ENCODE data around the gene C19orf38. TPM values are rescaled to one million over a fixed set of nuclear protein-coding genes. Genes with fewer than 3 reads are reported as not detected.
"Not testable (repeated sequence)": the region's sequence is repeated elsewhere in the genome, so short reads cannot be mapped to it uniquely, and the experiment has no call there.

C19orf38 gene
- total RNA-seq, 1 donor from 2014 or later = 4.2 TPM

DNA sequence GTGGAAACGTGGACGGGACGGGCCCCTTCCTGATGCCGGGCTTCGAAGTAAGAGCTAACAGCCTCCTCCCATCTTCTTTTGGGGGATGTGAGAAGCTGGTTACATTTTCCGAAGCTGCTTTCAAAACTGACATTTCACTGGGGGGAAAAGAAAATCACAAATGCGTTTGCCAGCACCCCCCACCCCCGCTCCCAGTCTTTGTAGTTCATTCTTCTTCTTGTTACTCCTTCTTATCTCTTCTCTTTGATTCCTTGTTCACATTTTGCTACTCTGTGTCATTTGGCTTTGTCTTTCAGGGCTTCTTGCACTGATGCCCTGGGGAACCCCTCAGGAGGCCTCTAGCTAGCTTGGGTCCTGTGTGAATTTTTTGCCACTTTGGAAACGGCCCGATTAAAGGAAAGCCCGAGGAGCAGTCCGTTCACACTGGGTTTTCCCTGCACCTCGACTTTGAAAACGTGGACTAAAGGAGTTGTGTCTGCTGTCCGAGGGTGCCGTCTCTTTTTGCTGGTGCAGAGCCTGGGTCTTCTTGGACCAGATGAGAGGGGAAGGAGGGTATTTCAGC, 24.4 kb downstream of the C19orf38 start:
- peaks cover 21 to 39% (median 36%) of the 10 kb centered on the region in 3 donors for H3K4me1 ChIP-seq (ENCODE audit: control insufficient read depth in 3 of 3, insufficient read depth in 3 of 3, low read length in 3 of 3)
- no peaks in the 10 kb centered on the region for H3K9me3 ChIP-seq (ENCODE audit: control insufficient read depth in 3 of 3, low read length in 3 of 3)
- peak overlapping the region; percentile 79 to 86 (median 85) for H3K4me3 ChIP-seq (ENCODE audit: low read length in 3 of 3)
- H3K9ac ChIP-seq (ENCODE audit: low read depth in 1 of 3, low read length in 3 of 3) = peak overlapping the region; percentile 82 to 92 (median 90)
- peak overlapping the region; percentile 90 for H3K27ac ChIP-seq (ENCODE audit: low read depth, low read length)
- no peaks in the 10 kb centered on the region for H3K27me3 ChIP-seq (ENCODE audit: control insufficient read depth in 3 of 3, insufficient read depth in 3 of 3, low read length in 3 of 3)
- H3K36me3 ChIP-seq (ENCODE audit: control insufficient read depth in 3 of 3, insufficient read depth in 3 of 3, low read length in 3 of 3) = no peaks in the 10 kb centered on the region

DNA sequence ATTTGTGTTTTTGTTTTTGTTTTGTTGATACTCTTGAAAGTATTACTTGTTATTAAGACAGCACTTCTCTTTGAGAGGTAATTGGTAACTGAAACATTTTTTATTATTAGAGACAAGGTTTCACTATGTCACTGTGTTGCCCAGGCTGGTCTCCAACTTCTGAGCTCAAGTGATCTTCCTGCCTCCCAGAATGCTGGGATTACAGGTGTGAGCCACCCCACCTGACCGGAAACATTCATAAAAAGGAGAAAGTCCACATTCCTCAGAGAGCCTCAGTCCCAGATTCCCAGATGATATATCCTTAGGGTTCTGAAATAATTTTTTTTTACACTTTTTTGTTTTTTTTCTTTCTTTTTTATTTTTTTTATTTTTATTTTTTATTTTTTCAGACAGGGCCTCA, 25.8 kb downstream of the C19orf38 start:
- H3K9ac ChIP-seq (ENCODE audit: low read depth in 1 of 3, low read length in 3 of 3) = no peak overlapping the region
- no peak overlapping the region for H3K4me3 ChIP-seq (ENCODE audit: low read length in 3 of 3)
- H3K27ac ChIP-seq (ENCODE audit: low read depth, low read length) = no peak overlapping the region
- no peaks in the 10 kb centered on the region for H3K36me3 ChIP-seq (ENCODE audit: control insufficient read depth in 3 of 3, insufficient read depth in 3 of 3, low read length in 3 of 3)
- H3K9me3 ChIP-seq (ENCODE audit: control insufficient read depth in 3 of 3, low read length in 3 of 3) = no peaks in the 10 kb centered on the region
- H3K4me1 ChIP-seq (ENCODE audit: control insufficient read depth in 3 of 3, insufficient read depth in 3 of 3, low read length in 3 of 3) = peaks cover 34 to 51% (median 50%) of the 10 kb centered on the region in 3 donors
- no peaks in the 10 kb centered on the region for H3K27me3 ChIP-seq (ENCODE audit: control insufficient read depth in 3 of 3, insufficient read depth in 3 of 3, low read length in 3 of 3)

DNA sequence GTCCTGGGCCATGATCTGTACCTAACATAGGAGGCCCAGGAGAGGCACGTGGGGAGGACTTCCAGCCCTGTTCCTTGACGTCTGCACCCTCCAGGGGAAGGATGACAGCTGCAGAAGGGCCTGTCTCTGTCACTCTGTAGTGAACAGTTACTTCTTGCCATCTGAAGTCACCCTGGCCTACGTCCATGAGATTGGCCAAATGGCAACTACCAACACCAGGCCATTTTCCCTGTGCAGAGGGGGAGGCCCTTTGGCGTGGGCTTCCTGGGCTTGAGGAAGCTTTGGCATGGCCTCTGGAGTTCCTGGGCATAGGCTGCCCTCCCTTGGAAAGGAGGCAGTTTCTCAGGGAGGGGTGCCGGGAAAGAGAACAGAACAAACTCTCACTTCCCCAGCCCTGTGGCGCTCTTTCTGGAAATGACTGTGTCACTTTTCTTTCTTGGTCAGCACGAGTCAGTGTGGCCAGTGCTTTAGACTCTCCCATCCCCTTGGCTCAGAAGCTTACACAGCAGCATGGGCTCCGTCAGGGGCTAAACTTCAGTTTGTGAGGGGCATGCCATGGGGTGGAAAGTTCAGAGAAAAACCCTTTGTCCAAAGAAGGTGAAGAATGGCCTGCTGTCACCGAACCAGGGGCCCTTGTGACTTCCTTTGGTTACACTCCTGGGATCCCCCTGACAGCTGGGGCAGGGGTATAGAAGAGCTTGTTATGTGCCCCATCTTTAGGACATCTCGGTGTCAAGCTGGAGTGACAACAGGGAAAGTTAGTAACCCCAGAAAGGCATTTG, 28.4 kb downstream of the C19orf38 start:
- H3K4me1 ChIP-seq (ENCODE audit: control insufficient read depth in 3 of 3, insufficient read depth in 3 of 3, low read length in 3 of 3) = peaks cover 56 to 73% (median 73%) of the 10 kb centered on the region in 3 donors
- no peaks in the 10 kb centered on the region for H3K27me3 ChIP-seq (ENCODE audit: control insufficient read depth in 3 of 3, insufficient read depth in 3 of 3, low read length in 3 of 3)
- H3K9me3 ChIP-seq (ENCODE audit: control insufficient read depth in 3 of 3, low read length in 3 of 3) = no peaks in the 10 kb centered on the region
- H3K9ac ChIP-seq (ENCODE audit: low read depth in 1 of 3, low read length in 3 of 3) = peak overlapping the region; percentile 47 to 73 (median 69)
- H3K36me3 ChIP-seq (ENCODE audit: control insufficient read depth in 3 of 3, insufficient read depth in 3 of 3, low read length in 3 of 3) = peaks cover 0 to 2% (median 0%) of the 10 kb centered on the region in 3 donors
- peak overlapping the region in 2 of 3 donors; percentile 15 to 29 for H3K4me3 ChIP-seq (ENCODE audit: low read length in 3 of 3)
- H3K27ac ChIP-seq (ENCODE audit: low read depth, low read length) = peak overlapping the region; percentile 90

DNA sequence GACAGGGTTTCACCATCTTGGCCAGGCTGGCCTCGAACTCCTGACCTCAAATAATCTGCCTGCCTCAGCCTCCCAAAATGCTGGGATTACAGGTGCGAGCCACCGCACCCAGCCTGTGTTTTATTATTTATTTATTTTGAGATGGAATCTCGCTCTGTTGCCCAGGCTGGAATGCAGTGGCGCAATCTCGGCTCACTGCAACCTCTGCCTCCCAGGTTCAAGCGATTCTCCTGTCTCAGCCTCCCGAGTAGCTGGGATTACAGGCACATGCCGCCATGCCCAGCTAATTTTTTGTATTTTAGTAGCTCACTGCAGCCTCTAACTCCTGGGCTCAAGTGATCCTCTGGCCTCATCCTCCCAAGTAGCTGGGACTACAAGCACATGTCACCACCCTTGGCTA, 29.4 kb downstream of the C19orf38 start:
- not testable (repeated sequence) for H3K36me3 ChIP-seq (ENCODE audit: control insufficient read depth in 3 of 3, insufficient read depth in 3 of 3, low read length in 3 of 3); H3K27me3 ChIP-seq (ENCODE audit: control insufficient read depth in 3 of 3, insufficient read depth in 3 of 3, low read length in 3 of 3); H3K4me3 ChIP-seq (ENCODE audit: low read length in 3 of 3); H3K9me3 ChIP-seq (ENCODE audit: control insufficient read depth in 3 of 3, low read length in 3 of 3)
- Histone ChIP-seq H3K9ac (ENCODE audit: low read depth in 1 of 3, low read length in 3 of 3) (peak overlapping the region in 1 of 3 donors; percentile 35), H3K27ac (ENCODE audit: low read depth, low read length) (peak overlapping the region; percentile 90), H3K4me1 (ENCODE audit: control insufficient read depth in 3 of 3, insufficient read depth in 3 of 3, low read length in 3 of 3) (peaks cover 65 to 80% (median 79%) of the 10 kb centered on the region in 3 donors)

DNA sequence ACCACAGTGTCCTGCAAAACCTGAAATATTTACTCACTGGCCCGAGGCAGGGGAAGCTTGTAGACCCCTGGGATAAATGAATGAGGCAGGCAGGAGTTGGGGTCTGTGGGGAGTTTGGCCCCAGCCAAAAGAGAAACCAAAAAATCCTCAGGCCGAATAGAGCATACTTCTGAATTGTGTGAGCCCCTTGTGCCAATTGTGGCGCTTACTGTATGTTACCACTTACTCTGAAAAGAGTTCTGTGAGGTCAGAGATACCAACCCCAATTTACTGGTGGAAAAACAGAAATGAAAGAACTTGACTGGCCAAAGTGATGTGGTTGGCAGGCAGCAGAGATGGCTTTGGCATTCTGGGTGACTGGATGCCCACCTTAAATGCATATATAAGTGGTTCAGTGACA, 30.0 kb downstream of the C19orf38 start:
- Histone ChIP-seq H3K4me1 (ENCODE audit: control insufficient read depth in 3 of 3, insufficient read depth in 3 of 3, low read length in 3 of 3) (peaks cover 72 to 80% (median 78%) of the 10 kb centered on the region in 3 donors), H3K27me3 (ENCODE audit: control insufficient read depth in 3 of 3, insufficient read depth in 3 of 3, low read length in 3 of 3) (no peaks in the 10 kb centered on the region), H3K9me3 (ENCODE audit: control insufficient read depth in 3 of 3, low read length in 3 of 3) (no peaks in the 10 kb centered on the region), H3K9ac (ENCODE audit: low read depth in 1 of 3, low read length in 3 of 3) (peak overlapping the region in 2 of 3 donors; percentile 35 to 57), H3K27ac (ENCODE audit: low read depth, low read length) (peak overlapping the region; percentile 90), H3K36me3 (ENCODE audit: control insufficient read depth in 3 of 3, insufficient read depth in 3 of 3, low read length in 3 of 3) (peaks cover 0 to 2% (median 0%) of the 10 kb centered on the region in 3 donors), H3K4me3 (ENCODE audit: low read length in 3 of 3) (no peak overlapping the region)

DNA sequence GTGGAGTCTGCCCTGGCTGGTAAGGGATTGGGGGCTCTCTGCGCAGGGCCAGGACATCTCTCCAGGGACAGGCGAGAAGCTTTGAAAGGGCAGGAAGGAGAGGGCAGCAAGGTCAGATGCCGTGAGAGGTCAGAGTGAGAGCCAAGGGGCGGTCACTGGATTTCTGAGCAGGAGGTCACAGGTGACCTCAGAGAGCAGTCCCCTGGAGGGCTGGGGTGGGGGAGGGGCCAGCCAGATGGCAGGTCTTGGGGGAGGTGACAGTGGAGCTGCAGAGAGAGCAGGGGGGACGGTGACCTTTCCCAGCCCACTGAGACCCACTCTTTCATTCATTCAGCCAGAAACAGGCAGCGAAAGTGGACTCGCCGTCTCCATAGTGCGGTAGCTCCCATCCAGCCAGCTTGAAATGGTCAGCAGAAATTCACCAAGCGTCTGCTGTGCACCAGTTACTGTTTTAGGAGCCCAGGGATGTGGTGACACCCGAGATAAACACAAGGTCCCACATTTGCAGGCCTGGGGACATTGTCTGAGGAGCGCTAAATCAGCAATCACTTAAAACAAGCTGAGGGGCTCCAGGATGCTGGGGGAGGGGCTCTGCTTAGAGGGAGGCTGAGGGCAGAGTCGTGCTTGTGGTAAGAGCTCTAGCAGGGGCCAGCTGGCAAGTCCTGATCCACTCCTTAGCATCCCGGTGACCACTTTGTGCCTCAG, 33.3 kb downstream of the C19orf38 start:
- Histone ChIP-seq H3K36me3 (ENCODE audit: control insufficient read depth in 3 of 3, insufficient read depth in 3 of 3, low read length in 3 of 3) (peaks cover 0 to 2% (median 0%) of the 10 kb centered on the region in 3 donors), H3K27ac (ENCODE audit: low read depth, low read length) (peak overlapping the region; percentile 87), H3K4me1 (ENCODE audit: control insufficient read depth in 3 of 3, insufficient read depth in 3 of 3, low read length in 3 of 3) (peaks cover 76 to 82% (median 77%) of the 10 kb centered on the region in 3 donors), H3K9me3 (ENCODE audit: control insufficient read depth in 3 of 3, low read length in 3 of 3) (no peaks in the 10 kb centered on the region), H3K27me3 (ENCODE audit: control insufficient read depth in 3 of 3, insufficient read depth in 3 of 3, low read length in 3 of 3) (no peaks in the 10 kb centered on the region), H3K4me3 (ENCODE audit: low read length in 3 of 3) (peak overlapping the region; percentile 10 to 52 (median 24)), H3K9ac (ENCODE audit: low read depth in 1 of 3, low read length in 3 of 3) (peak overlapping the region; percentile 65 to 79 (median 76))

DNA sequence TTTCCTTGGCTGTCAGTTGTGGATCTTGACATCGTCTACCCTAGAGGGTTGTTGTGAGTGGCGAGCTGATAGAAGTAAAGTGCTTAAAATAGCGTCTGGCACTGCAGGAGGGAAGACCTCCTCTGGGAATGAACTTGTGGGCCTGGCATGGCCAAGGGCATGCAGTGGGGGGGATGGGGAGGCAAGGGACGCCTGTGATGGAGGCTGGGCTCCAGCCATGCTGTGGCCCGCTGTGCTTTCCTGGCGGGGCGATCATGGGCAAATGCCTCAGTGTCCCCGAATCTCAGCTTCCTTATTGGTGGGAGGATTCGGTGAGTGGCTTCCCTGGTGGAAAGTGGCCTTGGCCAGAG, 33.9 kb downstream of the C19orf38 start:
- Histone ChIP-seq H3K36me3 (ENCODE audit: control insufficient read depth in 3 of 3, insufficient read depth in 3 of 3, low read length in 3 of 3) (peaks cover 0 to 2% (median 0%) of the 10 kb centered on the region in 3 donors), H3K4me3 (ENCODE audit: low read length in 3 of 3) (peak overlapping the region; percentile 10 to 52 (median 24)), H3K27ac (ENCODE audit: low read depth, low read length) (peak overlapping the region; percentile 87), H3K27me3 (ENCODE audit: control insufficient read depth in 3 of 3, insufficient read depth in 3 of 3, low read length in 3 of 3) (no peaks in the 10 kb centered on the region), H3K9ac (ENCODE audit: low read depth in 1 of 3, low read length in 3 of 3) (peak overlapping the region; percentile 65 to 79 (median 76)), H3K4me1 (ENCODE audit: control insufficient read depth in 3 of 3, insufficient read depth in 3 of 3, low read length in 3 of 3) (peaks cover 75 to 81% (median 77%) of the 10 kb centered on the region in 3 donors), H3K9me3 (ENCODE audit: control insufficient read depth in 3 of 3, low read length in 3 of 3) (no peaks in the 10 kb centered on the region)

DNA sequence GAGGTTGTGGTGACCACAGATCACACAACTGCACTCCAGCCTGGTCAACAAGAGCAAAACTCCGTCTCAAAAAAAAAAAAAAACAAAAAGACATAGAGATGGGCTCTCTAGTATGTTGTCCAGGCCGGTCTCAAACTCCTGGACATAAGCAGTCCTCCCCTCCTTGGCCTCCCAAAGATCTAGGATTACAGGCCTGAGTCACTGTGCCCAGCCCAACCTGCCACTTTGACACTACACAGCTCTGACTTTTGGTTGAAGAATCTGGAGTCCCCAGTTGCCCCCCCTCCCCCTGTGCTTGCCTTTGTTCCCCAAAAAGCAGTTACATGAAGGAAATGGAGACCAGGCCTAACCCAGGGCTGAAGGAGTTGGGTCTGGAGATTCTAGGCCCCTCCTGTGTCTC, 36.1 kb downstream of the C19orf38 start:
- H3K9me3 ChIP-seq (ENCODE audit: control insufficient read depth in 3 of 3, low read length in 3 of 3) = no peaks in the 10 kb centered on the region
- peak overlapping the region in 1 of 3 donors; percentile 20 for H3K9ac ChIP-seq (ENCODE audit: low read depth in 1 of 3, low read length in 3 of 3)
- H3K27ac ChIP-seq (ENCODE audit: low read depth, low read length) = peak overlapping the region; percentile 36
- H3K4me1 ChIP-seq (ENCODE audit: control insufficient read depth in 3 of 3, insufficient read depth in 3 of 3, low read length in 3 of 3) = peaks cover 74 to 83% (median 81%) of the 10 kb centered on the region in 3 donors
- H3K36me3 ChIP-seq (ENCODE audit: control insufficient read depth in 3 of 3, insufficient read depth in 3 of 3, low read length in 3 of 3) = peaks cover 0 to 2% (median 0%) of the 10 kb centered on the region in 3 donors
- H3K27me3 ChIP-seq (ENCODE audit: control insufficient read depth in 3 of 3, insufficient read depth in 3 of 3, low read length in 3 of 3) = no peaks in the 10 kb centered on the region
- H3K4me3 ChIP-seq (ENCODE audit: low read length in 3 of 3) = no peak overlapping the region

DNA sequence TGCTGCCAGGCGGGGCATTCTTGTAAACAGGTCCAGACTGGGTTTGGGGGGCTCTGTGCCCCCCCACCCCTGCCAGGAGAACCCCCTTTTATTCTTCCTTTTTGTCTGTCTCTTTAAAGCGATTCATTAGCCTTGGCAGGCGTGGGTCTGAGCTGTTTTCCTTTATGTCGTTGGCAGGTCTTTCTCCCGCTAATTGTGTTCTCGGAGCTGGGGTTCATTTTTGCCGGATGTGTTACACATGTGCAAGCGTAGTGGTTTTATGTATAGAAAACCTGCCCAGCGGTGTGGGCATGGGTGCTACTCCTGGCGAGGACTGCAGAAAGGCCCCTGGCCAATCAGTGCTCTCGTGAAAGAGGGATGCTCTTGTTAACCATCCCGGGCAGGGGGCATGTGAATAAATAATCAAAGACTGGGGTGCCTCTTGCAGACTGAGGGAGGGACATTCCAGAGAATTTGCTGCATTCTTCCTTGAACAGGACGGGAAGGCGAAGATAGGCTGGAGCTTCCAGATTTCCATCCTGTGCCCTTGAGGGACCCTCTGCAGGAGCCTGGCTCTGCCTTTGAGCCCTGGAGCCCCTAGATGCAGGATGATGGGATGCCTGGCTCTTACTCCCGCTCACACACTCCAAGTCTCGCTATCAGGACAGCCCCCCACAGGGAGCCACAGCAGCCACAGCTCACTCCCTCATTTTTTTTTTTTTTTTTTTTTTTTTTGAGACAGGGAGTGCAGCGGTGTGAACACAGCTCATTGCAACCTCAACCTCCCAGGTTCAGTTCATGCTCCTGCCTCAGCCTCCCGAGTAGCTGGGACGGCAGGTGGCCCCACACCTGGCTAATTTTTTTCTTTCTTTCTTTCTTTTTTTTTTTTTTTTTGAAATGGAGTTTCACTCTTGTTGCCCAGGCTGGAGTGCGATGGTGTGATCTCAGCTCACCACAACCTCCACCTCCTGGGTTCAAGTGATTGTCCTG, 37.3 kb downstream of the C19orf38 start:
- Histone ChIP-seq H3K4me1 (ENCODE audit: control insufficient read depth in 3 of 3, insufficient read depth in 3 of 3, low read length in 3 of 3) (peaks cover 62 to 71% (median 69%) of the 10 kb centered on the region in 3 donors), H3K27ac (ENCODE audit: low read depth, low read length) (peak overlapping the region; percentile 36), H3K36me3 (ENCODE audit: control insufficient read depth in 3 of 3, insufficient read depth in 3 of 3, low read length in 3 of 3) (no peaks in the 10 kb centered on the region), H3K9me3 (ENCODE audit: control insufficient read depth in 3 of 3, low read length in 3 of 3) (no peaks in the 10 kb centered on the region), H3K27me3 (ENCODE audit: control insufficient read depth in 3 of 3, insufficient read depth in 3 of 3, low read length in 3 of 3) (no peaks in the 10 kb centered on the region), H3K4me3 (ENCODE audit: low read length in 3 of 3) (no peak overlapping the region), H3K9ac (ENCODE audit: low read depth in 1 of 3, low read length in 3 of 3) (peak overlapping the region in 1 of 3 donors; percentile 57)

Data from skeletal muscle tissue (tissue), 4 donors.